Neural cell (in vitro differentiated cells): ENCODE measurements around the gene SLCO1B1. TPM values are rescaled to one million over a fixed set of nuclear protein-coding genes. Genes with fewer than 3 reads are reported as not detected.

Experiments
- H2AFZ ChIP-seq: fragments of 200-600, 300-800 bp; sonication (generic), shearing (Covaris generic); 2 replicates; pipeline ENCODE4 v1.6.0; 2014; ENCODE audit warnings: low read depth, mild to moderate bottlenecking, antibody characterized with exemption, low read length, moderate library complexity
- H3F3A ChIP-seq: fragments of 200-600 bp; shearing (Covaris generic); 2 replicates; pipeline ENCODE4 v1.6.1; 2016; ENCODE audit warnings: mild to moderate bottlenecking, moderate library complexity, mixed read lengths, antibody characterized with exemption, low read length; ENCODE audit not compliant: insufficient read depth, poor library complexity, severe bottlenecking
- H3K27ac ChIP-seq: fragments of 200-600, 300-800 bp; sonication (generic), shearing (Covaris generic); 2 replicates; pipeline ENCODE4 v1.5.1; 2014; ENCODE audit warnings: mild to moderate bottlenecking, low read length, moderate library complexity
- H3K27me3 ChIP-seq: fragments of 300-800, 200-600 bp; sonication (generic), shearing (Covaris generic); 2 replicates; pipeline ENCODE4 v1.6.0; 2014; ENCODE audit warnings: mild to moderate bottlenecking, low read depth, low read length, moderate library complexity; ENCODE audit not compliant: insufficient read depth
- H3K36me3 ChIP-seq: fragments of 300-800, 200-600 bp; sonication (generic), shearing (Covaris generic); 2 replicates; pipeline ENCODE4 v1.5.1; 2014; ENCODE audit warnings: mild to moderate bottlenecking, antibody characterized with exemption, low read length, moderate library complexity; ENCODE audit not compliant: insufficient read depth
- H3K4me2 ChIP-seq: fragments of 300-800, 200-600 bp; sonication (generic), shearing (Covaris generic); 2 replicates; pipeline ENCODE4 v1.6.0; 2014; ENCODE audit warnings: mild to moderate bottlenecking, low read length
- H3K4me3 ChIP-seq: fragments of 300-800, 200-600 bp; sonication (generic), shearing (Covaris generic); 2 replicates; pipeline ENCODE4 v1.5.1; 2014; ENCODE audit warnings: mild to moderate bottlenecking, low read length, moderate library complexity
- H3K79me2 ChIP-seq: fragments of 200-600 bp; shearing (Covaris generic); replicated peaks from 2 replicates; pipeline ENCODE4 v1.6.0; 2014; ENCODE audit warnings: mild to moderate bottlenecking, low read length, moderate library complexity; ENCODE audit not compliant: insufficient read depth
- H3K9ac ChIP-seq: fragments of 300-800, 200-600 bp; sonication (generic), shearing (Covaris generic); 2 replicates; pipeline ENCODE4 v1.6.1; 2016; ENCODE audit warnings: mild to moderate bottlenecking, low read length, mixed read lengths
- H3K9me2 ChIP-seq: fragments of 200-600 bp; shearing (Covaris generic); 2 replicates; pipeline ENCODE4 v1.6.1; 2016; ENCODE audit warnings: mild to moderate bottlenecking, low read length, mixed read lengths; ENCODE audit not compliant: insufficient read depth
- H3K9me3 ChIP-seq: fragments of 200-600, 300-800 bp; sonication (generic), shearing (Covaris generic); 2 replicates; pipeline ENCODE4 v1.6.1; 2016; ENCODE audit warnings: mild to moderate bottlenecking, mixed run types, low read length, moderate library complexity, mixed read lengths
- H4K20me1 ChIP-seq: fragments of 200-600 bp; shearing (Covaris generic); 2 replicates; pipeline ENCODE4 v1.6.1; 2016; ENCODE audit warnings: mild to moderate bottlenecking, mixed run types; ENCODE audit not compliant: insufficient read depth
- CTCF ChIP-seq: fragments of 450-650 bp; IDR thresholded peaks from 2 replicates; pipeline ENCODE4 v1.5.1; 2014; ENCODE audit warnings: antibody characterized with exemption, mild to moderate bottlenecking, moderate library complexity; ENCODE audit not compliant: poor library complexity, severe bottlenecking
- EP300 ChIP-seq: fragments of 450-650 bp; conservative IDR thresholded peaks from 2 replicates; pipeline ENCODE4 v1.6.1; 2014; ENCODE audit warnings: antibody characterized with exemption, mild to moderate bottlenecking, moderate library complexity; ENCODE audit not compliant: poor library complexity, severe bottlenecking
- MXI1 ChIP-seq: fragments of 450-650 bp; conservative IDR thresholded peaks from 2 replicates; pipeline ENCODE4 v1.6.1; 2014; ENCODE audit warnings: antibody characterized with exemption, mild to moderate bottlenecking; ENCODE audit not compliant: poor library complexity, severe bottlenecking
- RAD21 ChIP-seq: fragments of 450-650 bp; conservative IDR thresholded peaks from 2 replicates; pipeline ENCODE4 v1.6.1; 2014; ENCODE audit warnings: antibody characterized with exemption, mild to moderate bottlenecking, moderate library complexity
- REST ChIP-seq: IDR thresholded peaks from 2 replicates; pipeline ENCODE4 v1.6.1; 2012; ENCODE audit warnings: borderline replicate concordance
- SMC3 ChIP-seq: fragments of 450-650 bp; conservative IDR thresholded peaks from 2 replicates; pipeline ENCODE4 v1.6.1; 2014; ENCODE audit warnings: antibody characterized with exemption, mild to moderate bottlenecking, moderate library complexity; ENCODE audit not compliant: poor library complexity
- TAF1 ChIP-seq: IDR thresholded peaks from 2 replicates; pipeline ENCODE4 v1.6.1; 2012; ENCODE audit warnings: low read depth
- polyA plus RNA-seq: library from polyadenylated mRNA; depleted of rRNA; stranded (reverse); fragments of >200 nt; gene quantifications from 2 replicates; pipeline ENCODE4 v1.2.3, GENCODE V29; 2014

SLCO1B1 gene
- polyA plus RNA-seq, 1 donor from 2014 or later = not detected

GRCh38 chr12:21165048-21165447 is 34.1 kb downstream of the SLCO1B1 start:
- Histone ChIP-seq H3K4me3 (no peak overlapping the region), H2AFZ (no peak overlapping the region), H4K20me1 (no peaks in the 10 kb centered on the region), H3K9ac (no peak overlapping the region), H3F3A (no peaks in the 10 kb centered on the region), H3K9me2 (no peaks in the 10 kb centered on the region), H3K4me2 (no peak overlapping the region), H3K36me3 (no peaks in the 10 kb centered on the region), H3K9me3 (no peaks in the 10 kb centered on the region), H3K27me3 (no peaks in the 10 kb centered on the region), H3K79me2 (no peaks in the 10 kb centered on the region), H3K27ac (no peak overlapping the region)
- no peak for TF ChIP-seq MXI1
- no peak for TF ChIP-seq CTCF
- TF ChIP-seq EP300 = no peak
- no peak for TF ChIP-seq RAD21
- no peak for TF ChIP-seq TAF1
- no peak for TF ChIP-seq SMC3

GRCh38 chr12:21169878-21170472 is 39.0 kb downstream of the SLCO1B1 start:
- Histone ChIP-seq H3F3A (no peaks in the 10 kb centered on the region), H4K20me1 (no peaks in the 10 kb centered on the region), H3K4me3 (no peak overlapping the region), H3K79me2 (no peaks in the 10 kb centered on the region), H3K9me3 (no peaks in the 10 kb centered on the region), H3K27me3 (no peaks in the 10 kb centered on the region), H3K9ac (no peak overlapping the region), H3K4me2 (no peak overlapping the region), H2AFZ (no peak overlapping the region), H3K36me3 (no peaks in the 10 kb centered on the region), H3K9me2 (no peaks in the 10 kb centered on the region), H3K27ac (no peak overlapping the region)
- TF ChIP-seq EP300 = no peak
- no peak for TF ChIP-seq REST
- peak; percentile 57 for TF ChIP-seq RAD21
- TF ChIP-seq CTCF = peak; percentile 58
- TF ChIP-seq SMC3 = peak; percentile 51
